Left ventricle myocardium inferior (tissue), 1 donor: ENCODE data around the gene CSRP1. TPM values are rescaled to one million over a fixed set of nuclear protein-coding genes. Genes with fewer than 3 reads are reported as not detected.

Source experiments
- DNase-seq: peaks from one replicate; pipeline ENCODE4 v3.0.0-alpha.2; 2020
- H3K27ac ChIP-seq: fragments of 200-600 bp; replicated peaks from 2 replicates; pipeline ENCODE4 v1.8.0; 2021
- H3K27me3 ChIP-seq: fragments of 200-600 bp; 2 replicates; pipeline ENCODE4 v1.8.0; 2021; ENCODE audit warnings: low read depth
- H3K36me3 ChIP-seq: fragments of 200-600 bp; 2 replicates; pipeline ENCODE4 v1.8.0; 2021
- H3K4me1 ChIP-seq: fragments of 200-600 bp; 2 replicates; pipeline ENCODE4 v1.8.0; 2021
- H3K4me3 ChIP-seq: fragments of 200-600 bp; 2 replicates; pipeline ENCODE4 v1.8.0; 2021; ENCODE audit warnings: mild to moderate bottlenecking, moderate library complexity
- H3K9me3 ChIP-seq: fragments of 200-600 bp; replicated peaks from 2 replicates; pipeline ENCODE4 v1.8.0; 2021
- CTCF ChIP-seq: fragments of 200-600 bp; IDR thresholded peaks from 2 replicates; pipeline ENCODE4 v1.8.0; 2021; ENCODE audit warnings: antibody characterized with exemption, mild to moderate bottlenecking, borderline replicate concordance
- intact Hi-C: fragments of 100-400 bp; cut with micrococcal nuclease; formaldehyde crosslinking; loops from one replicate; pipeline ENCODE4 v1.11.0; 2022
- long read RNA-seq: library from polyadenylated mRNA; unstranded; transcript quantifications from one replicate; pipeline ENCODE4 v2.0.0, GENCODE V29; 2021
- total RNA-seq: library from RNA; stranded (reverse); fragmentation: NEBNext Ultra II Directional; extraction: Animal tissue kit (Norgen Biotek cat#: 25700); gene quantifications from one replicate; pipeline ENCODE4 v1.2.1, GENCODE V29; 2021
- donor health status: DM: no; HTN: yes; CAD: no; lungs with severe emphysema.

The CSRP1 gene
- total RNA-seq, result 41.0 TPM
- long read RNA-seq, full-length matches to known transcripts, result 68 of 70 reads
- long read RNA-seq, partial matches to known transcripts, result 2 of 70 reads
- long read RNA-seq, other reads (novel, unspliced or antisense), result 0 of 70 reads

GRCh38 chr1:201506557-201507359 lies at the start of gene CSRP1:
CSRP1 (minus strand) TSS chr1:201507123; CDS start chr1:201496303, 10,820 bp downstream.
- Histone ChIP-seq H3K36me3 (no peaks in the 10 kb centered on the region), H3K27ac (peak within 1 kb of the TSS; percentile 93), H3K4me1 (peaks cover 69% of the 10 kb centered on the region), H3K9me3 (no peaks in the 10 kb centered on the region), H3K27me3 (no peaks in the 10 kb centered on the region), H3K4me3 (peak within 1 kb of the TSS; percentile 82)
- intact Hi-C loops, result no loop called here
- peak; percentile 89 for DNase-seq
- TF ChIP-seq CTCF, result peak; percentile 15

GRCh38 chr1:201555593-201555945 lies 48.6 kb upstream of the CSRP1 start:
- Histone ChIP-seq H3K36me3 (no peaks in the 10 kb centered on the region), H3K4me1 (peaks cover 85% of the 10 kb centered on the region), H3K27ac (peak overlapping the region; percentile 81), H3K27me3 (no peaks in the 10 kb centered on the region), H3K9me3 (no peaks in the 10 kb centered on the region), H3K4me3 (no peak overlapping the region)
- no peak for DNase-seq
- intact Hi-C loops, result no loop called here
- TF ChIP-seq CTCF, result no peak

- H3K4me3 ChIP-seq, result no peak overlapping the region
- H3K36me3 ChIP-seq, result no peaks in the 10 kb centered on the region
- H3K4me1 ChIP-seq, result peaks cover 80% of the 10 kb centered on the region
- no peaks in the 10 kb centered on the region for H3K9me3 ChIP-seq
- peak overlapping the region; percentile 81 for H3K27ac ChIP-seq
- intact Hi-C loops, result no loop called here
- DNase-seq, result no peak
- H3K27me3 ChIP-seq, result no peaks in the 10 kb centered on the region
- no peak for TF ChIP-seq CTCF
Observed at GRCh38 chr1:201554789-201555592, 48.1 kb upstream of the CSRP1 start.

GRCh38 chr1:201554190-201554600 lies 47.3 kb upstream of the CSRP1 start:
- Histone ChIP-seq H3K36me3 (no peaks in the 10 kb centered on the region), H3K9me3 (no peaks in the 10 kb centered on the region), H3K4me3 (no peak overlapping the region), H3K27me3 (no peaks in the 10 kb centered on the region), H3K4me1 (peaks cover 74% of the 10 kb centered on the region), H3K27ac (peak overlapping the region; percentile 81)
- no peak for TF ChIP-seq CTCF
- intact Hi-C loops, result no loop called here
- no peak for DNase-seq

- TF ChIP-seq CTCF, result no peak
- H3K36me3 ChIP-seq, result no peaks in the 10 kb centered on the region
- no peaks in the 10 kb centered on the region for H3K27me3 ChIP-seq
- intact Hi-C loops, result no loop called here
- DNase-seq, result no peak
- H3K9me3 ChIP-seq, result no peaks in the 10 kb centered on the region
- H3K27ac ChIP-seq, result peak overlapping the region; percentile 81
- peaks cover 77% of the 10 kb centered on the region for H3K4me1 ChIP-seq
- no peak overlapping the region for H3K4me3 ChIP-seq
Observed at GRCh38 chr1:201553496-201554189, 46.7 kb upstream of the CSRP1 start.
